Activated CD8-positive, alpha-beta memory T cell treated with anti-CD3 and anti-CD28 coated beads, Interleukin-2, amount 50 U/mL, for 1 hour (primary cell): ENCODE results near the gene CAMK2D.

Experiments used
- DNase-seq: peaks from one replicate; pipeline ENCODE4 v3.0.0-alpha.2; 2020; ENCODE audit errors: extremely low read depth

CAMK2D gene

GRCh38 chr4:113471146-113471860 lies 290.2 kb downstream of the CAMK2D start:
- DNase-seq = no peak

GRCh38 chr4:113469926-113470325 lies 291.6 kb downstream of the CAMK2D start:
- DNase-seq = no peak

- no peak for DNase-seq
These were observed 292.5 kb downstream of the CAMK2D start for GRCh38 chr4:113469023-113469390.

- DNase-seq = no peak
These were observed 293.1 kb downstream of the CAMK2D start for GRCh38 chr4:113468165-113469022.

- DNase-seq = no peak
These were observed 294.0 kb downstream of the CAMK2D start for GRCh38 chr4:113467581-113467980.

- no peak for DNase-seq
These were observed 299.3 kb downstream of the CAMK2D start for GRCh38 chr4:113462286-113462685.

GRCh38 chr4:113461281-113461680 lies 300.3 kb downstream of the CAMK2D start:
- DNase-seq = no peak

GRCh38 chr4:113457886-113458285 lies 303.7 kb downstream of the CAMK2D start:
- no peak for DNase-seq

GRCh38 chr4:113457121-113457520 lies 304.4 kb downstream of the CAMK2D start:
- no peak for DNase-seq

- no peak for DNase-seq
These were observed 306.5 kb downstream of the CAMK2D start for GRCh38 chr4:113455061-113455460.

- no peak for DNase-seq
These were observed 308.5 kb downstream of the CAMK2D start for GRCh38 chr4:113452868-113453620.

- no peak for DNase-seq
These were observed 309.4 kb downstream of the CAMK2D start for GRCh38 chr4:113452152-113452551.

- no peak for DNase-seq
These were observed 311.1 kb downstream of the CAMK2D start for GRCh38 chr4:113450295-113451080.

- DNase-seq = no peak
These were observed 312.0 kb downstream of the CAMK2D start for GRCh38 chr4:113449410-113449974.

GRCh38 chr4:113447769-113448168 lies 313.8 kb downstream of the CAMK2D start:
- DNase-seq = no peak

GRCh38 chr4:113447061-113447460 lies 314.5 kb downstream of the CAMK2D start:
- no peak for DNase-seq

- DNase-seq = no peak
These were observed 315.5 kb downstream of the CAMK2D start for GRCh38 chr4:113446019-113446418.

GRCh38 chr4:113445286-113445685 lies 316.3 kb downstream of the CAMK2D start:
- no peak for DNase-seq

GRCh38 chr4:113444386-113444785 lies 317.2 kb downstream of the CAMK2D start:
- DNase-seq = no peak

- no peak for DNase-seq
These were observed 318.7 kb downstream of the CAMK2D start for GRCh38 chr4:113442826-113443225.

GRCh38 chr4:113440371-113440770 lies 321.2 kb downstream of the CAMK2D start:
- no peak for DNase-seq
